Suprapubic skin (tissue), 3 donors: ENCODE measurements around the gene GAB4.

Experiments
- EP300 ChIP-seq: sonication (generic); formaldehyde crosslinking; IDR thresholded peaks from one replicate; pipeline ENCODE4 v1.6.1; 2017; ENCODE audit warnings: antibody characterized with exemption
- TF ChIP-seq, protein P1 (sequence below), 2 donors: fragments of 200-600 bp in 1 of 2; fragments of 450-650 bp in 1 of 2; sonication (generic) in 1 of 2; IDR thresholded peaks; one replicate each; pipeline ENCODE4 v1.5.1; 2016 to 2019; ENCODE audit warnings: antibody characterized with exemption in 2 of 2, mild to moderate bottlenecking in 1 of 2, moderate library complexity in 1 of 2

DNA sequence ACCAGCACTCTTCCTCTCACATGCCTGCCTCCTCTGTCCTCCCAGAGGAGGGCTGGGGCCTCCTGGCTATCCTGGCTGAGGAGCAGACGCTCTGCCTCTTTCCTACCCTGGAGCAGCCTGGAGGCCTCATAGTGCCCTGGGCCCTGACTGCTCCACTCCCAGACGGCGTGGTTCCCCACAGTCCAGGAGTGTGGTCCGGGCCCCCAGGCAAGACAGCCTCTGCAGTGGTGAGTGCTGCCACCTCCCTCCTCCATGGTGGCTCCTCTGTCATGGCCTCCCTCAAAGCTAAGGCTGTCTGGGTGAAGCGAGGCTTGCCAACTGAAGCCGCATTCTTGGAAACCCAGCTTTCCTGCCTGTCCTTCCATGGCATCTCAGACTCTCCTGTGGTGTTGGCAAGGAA is 19.8 kb downstream of the GAB4 start:
- no peak for TF ChIP-seq EP300
- TF ChIP-seq, protein P1, sequence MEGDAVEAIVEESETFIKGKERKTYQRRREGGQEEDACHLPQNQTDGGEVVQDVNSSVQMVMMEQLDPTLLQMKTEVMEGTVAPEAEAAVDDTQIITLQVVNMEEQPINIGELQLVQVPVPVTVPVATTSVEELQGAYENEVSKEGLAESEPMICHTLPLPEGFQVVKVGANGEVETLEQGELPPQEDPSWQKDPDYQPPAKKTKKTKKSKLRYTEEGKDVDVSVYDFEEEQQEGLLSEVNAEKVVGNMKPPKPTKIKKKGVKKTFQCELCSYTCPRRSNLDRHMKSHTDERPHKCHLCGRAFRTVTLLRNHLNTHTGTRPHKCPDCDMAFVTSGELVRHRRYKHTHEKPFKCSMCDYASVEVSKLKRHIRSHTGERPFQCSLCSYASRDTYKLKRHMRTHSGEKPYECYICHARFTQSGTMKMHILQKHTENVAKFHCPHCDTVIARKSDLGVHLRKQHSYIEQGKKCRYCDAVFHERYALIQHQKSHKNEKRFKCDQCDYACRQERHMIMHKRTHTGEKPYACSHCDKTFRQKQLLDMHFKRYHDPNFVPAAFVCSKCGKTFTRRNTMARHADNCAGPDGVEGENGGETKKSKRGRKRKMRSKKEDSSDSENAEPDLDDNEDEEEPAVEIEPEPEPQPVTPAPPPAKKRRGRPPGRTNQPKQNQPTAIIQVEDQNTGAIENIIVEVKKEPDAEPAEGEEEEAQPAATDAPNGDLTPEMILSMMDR (IDR thresholded peaks at IDR 0.05) = no peak
